H1 (cell line): ENCODE measurements around the gene RNF43. TPM values are rescaled to one million over a fixed set of nuclear protein-coding genes. Genes with fewer than 3 reads are reported as not detected.

Experiments
- CTCF ChIA-PET: fragments of 300-600 bp; sonication (Branson Sonifier 250); formaldehyde crosslinking; loops from one replicate; lab custom pipeline; 2021; ENCODE audit not compliant: partially characterized antibody; lab: Charles Lee
- POLR2A ChIA-PET: fragments of 300-600 bp; sonication (Branson Sonifier 250); formaldehyde crosslinking; loops from one replicate; lab custom pipeline; 2021; ENCODE audit warnings: inconsistent platforms; ENCODE audit not compliant: partially characterized antibody; lab: Charles Lee
- DNase-seq, 2 experiments: peaks; one replicate each; pipeline versions ENCODE4 v3.0.0 to v3.0.0-alpha.2; 2010 to 2022; ENCODE audit warnings: low spot score in 2 of 2, low read depth in 1 of 2, mixed read lengths in 1 of 2
- FAIRE-seq: peaks from 2 replicates; lab custom pipeline; 2011; peaks lifted over from hg19 to GRCh38; lab: Jason Lieb, UNC
- H2AFZ ChIP-seq: 2 replicates; pipeline ENCODE4 v1.8.1; 2012; ENCODE audit warnings: low read length, inconsistent platforms
- H2AK5ac ChIP-seq: 2 replicates; pipeline ENCODE4 v1.6.1; 2013; ENCODE audit warnings: low read depth, low read length
- H2BK120ac ChIP-seq: replicated peaks from 2 replicates; pipeline ENCODE3; 2013; ENCODE audit warnings: low read depth, low read length, inconsistent platforms
- H2BK12ac ChIP-seq: 2 replicates; pipeline ENCODE4 v1.6.1; 2013; ENCODE audit warnings: low read depth, low read length
- H2BK15ac ChIP-seq: 2 replicates; pipeline ENCODE4 v1.6.1; 2013; ENCODE audit warnings: low read length
- H2BK20ac ChIP-seq: 2 replicates; pipeline ENCODE4 v1.6.1; 2013; ENCODE audit warnings: low read length
- H2BK5ac ChIP-seq: 2 replicates; pipeline ENCODE4 v1.6.1; 2013; ENCODE audit warnings: low read depth, low read length
- H3K14ac ChIP-seq: 2 replicates; pipeline ENCODE4 v1.6.1; 2013; ENCODE audit warnings: inconsistent platforms; ENCODE audit not compliant: insufficient read length
- H3K18ac ChIP-seq: 2 replicates; pipeline ENCODE4 v1.6.1; 2013; ENCODE audit warnings: low read length; ENCODE audit errors: extremely low read depth
- H3K23ac ChIP-seq: 2 replicates; pipeline ENCODE4 v1.6.1; 2013; ENCODE audit warnings: inconsistent platforms; ENCODE audit not compliant: insufficient read length
- H3K23me2 ChIP-seq: 2 replicates; pipeline ENCODE4 v1.6.1; 2013; ENCODE audit warnings: low read depth, low read length
- H3K27ac ChIP-seq: 2 replicates; pipeline ENCODE4 v1.6.1; 2011; ENCODE audit warnings: low read depth, low read length, inconsistent platforms
- H3K27me3 ChIP-seq, 4 experiments: replicated peaks in 1 of 4; 1 replicate in 1 of 4; 2 replicates in 3 of 4; pipeline versions ENCODE4 v1.6.1 to v1.8.1; 2011 to 2013; ENCODE audit warnings: low read length in 3 of 4, mild to moderate bottlenecking in 3 of 4, inconsistent platforms in 2 of 4, mixed read lengths in 2 of 4, moderate library complexity in 1 of 4; ENCODE audit not compliant: control insufficient read depth in 3 of 4, insufficient read depth in 3 of 4; ENCODE audit errors: extremely low read depth in 1 of 4
- H3K36me3 ChIP-seq, 4 experiments: 2 replicates each; pipeline versions ENCODE4 v1.6.1 to v1.8.1; 2011 to 2013; ENCODE audit warnings: mild to moderate bottlenecking in 4 of 4, low read length in 3 of 4, moderate library complexity in 2 of 4, control low read depth in 1 of 4, inconsistent platforms in 1 of 4; ENCODE audit not compliant: insufficient read depth in 4 of 4, control insufficient read depth in 2 of 4
- H3K4ac ChIP-seq: replicated peaks from 2 replicates; pipeline ENCODE3; 2013; ENCODE audit warnings: low read length, low read depth, mixed read lengths, inconsistent platforms; ENCODE audit not compliant: insufficient read length
- H3K4me1 ChIP-seq, 4 experiments: replicated peaks in 1 of 4; 1 replicate in 1 of 4; 2 replicates in 3 of 4; pipeline versions ENCODE4 v1.6.1 to v1.8.1; 2011 to 2013; ENCODE audit warnings: low read length in 3 of 4, inconsistent platforms in 2 of 4, mixed read lengths in 1 of 4; ENCODE audit not compliant: insufficient read depth in 4 of 4, control insufficient read depth in 3 of 4
- H3K4me2 ChIP-seq, 2 experiments: 2 replicates each; pipeline versions ENCODE4 v1.6.1 to v1.8.1; 2011 to 2013; ENCODE audit warnings: low read depth in 2 of 2, low read length in 2 of 2, control low read depth in 1 of 2, inconsistent platforms in 1 of 2, mild to moderate bottlenecking in 1 of 2; ENCODE audit not compliant: insufficient read depth in 1 of 2
- H3K4me3 ChIP-seq, 4 experiments: fragments of 200-600, 300-600 bp in 1 of 4; sonication (generic), shearing (Covaris generic), sonication (Bioruptor Twin) in 1 of 4; 2 replicates each; pipeline versions ENCODE4 v1.5.1 to v1.8.1; 2011 to 2016; ENCODE audit warnings: low read length in 4 of 4, low read depth in 3 of 4, control low read depth in 2 of 4, inconsistent platforms in 2 of 4, mild to moderate bottlenecking in 2 of 4, mixed read lengths in 1 of 4, moderate library complexity in 1 of 4; ENCODE audit not compliant: insufficient read depth in 2 of 4; ENCODE audit errors: extremely low read depth in 1 of 4
- H3K56ac ChIP-seq: replicated peaks from 2 replicates; pipeline ENCODE3; 2013; ENCODE audit warnings: low read depth, mild to moderate bottlenecking, mixed read lengths, low read length, inconsistent platforms; ENCODE audit not compliant: insufficient read length
- H3K79me1 ChIP-seq: 2 replicates; pipeline ENCODE4 v1.6.1; 2013; ENCODE audit warnings: low read depth, low read length, control low read depth
- H3K79me2 ChIP-seq, 2 experiments: 2 replicates each; pipeline versions ENCODE4 v1.6.1 to v1.8.1; 2012 to 2013; ENCODE audit warnings: low read length in 2 of 2, mild to moderate bottlenecking in 2 of 2, inconsistent platforms in 1 of 2; ENCODE audit not compliant: insufficient read depth in 2 of 2, control insufficient read depth in 1 of 2
- H3K9ac ChIP-seq, 4 experiments: replicated peaks in 1 of 4; 1 replicate in 1 of 4; 2 replicates in 3 of 4; pipeline versions ENCODE4 v1.6.1 to v1.8.1; 2011 to 2013; ENCODE audit warnings: low read depth in 3 of 4, low read length in 3 of 4, control low read depth in 2 of 4, mild to moderate bottlenecking in 2 of 4, moderate library complexity in 2 of 4, inconsistent platforms in 1 of 4; ENCODE audit errors: extremely low read depth in 1 of 4
- H3K9me3 ChIP-seq, 2 experiments: 2 replicates each; pipeline versions ENCODE4 v1.6.1 to v1.8.1; 2012 to 2013; ENCODE audit warnings: mild to moderate bottlenecking in 2 of 2, moderate library complexity in 2 of 2, control low read depth in 1 of 2, inconsistent platforms in 1 of 2, low read depth in 1 of 2, low read length in 1 of 2, mixed read lengths in 1 of 2; ENCODE audit not compliant: insufficient read depth in 2 of 2
- H4K20me1 ChIP-seq, 2 experiments: replicated peaks in 1 of 2; 2 replicates each; pipeline versions ENCODE3 to v1.8.1; 2011 to 2013; ENCODE audit warnings: inconsistent platforms in 2 of 2, low read length in 2 of 2, mild to moderate bottlenecking in 1 of 2; ENCODE audit not compliant: insufficient read depth in 2 of 2, control insufficient read depth in 1 of 2
- H4K5ac ChIP-seq: 2 replicates; pipeline ENCODE4 v1.6.1; 2013; ENCODE audit warnings: low read length, low read depth, mixed read lengths, inconsistent platforms; ENCODE audit not compliant: insufficient read length
- H4K8ac ChIP-seq: 2 replicates; pipeline ENCODE4 v1.8.0; 2013; ENCODE audit warnings: mild to moderate bottlenecking, moderate library complexity, low read length, inconsistent platforms; ENCODE audit not compliant: insufficient read depth; ENCODE audit errors: extremely low read depth
- H4K91ac ChIP-seq: replicated peaks from 2 replicates; pipeline ENCODE3; 2013; ENCODE audit warnings: low read length, mixed read lengths, inconsistent platforms; ENCODE audit not compliant: insufficient read length
- GTF2F1 ChIP-seq: IDR thresholded peaks from 2 replicates; pipeline ENCODE4 v1.6.1; 2012; ENCODE audit warnings: low read depth, low read length, improper control_type of control experiment, borderline replicate concordance
- HDAC2 ChIP-seq, 2 experiments: fragments of 300-600 bp in 1 of 2; sonication (generic) in 1 of 2; IDR thresholded peaks; 2 replicates each; pipeline ENCODE4 v1.6.1; 2011 to 2012; ENCODE audit warnings: low read depth in 2 of 2, low read length in 2 of 2, mild to moderate bottlenecking in 2 of 2, moderate library complexity in 2 of 2, borderline replicate concordance in 1 of 2, inconsistent platforms in 1 of 2
- KDM4A ChIP-seq: IDR thresholded peaks from one replicate; pipeline ENCODE4 v1.7.1; 2012; ENCODE audit warnings: low read depth, mild to moderate bottlenecking, moderate library complexity, low read length, inconsistent platforms; ENCODE audit not compliant: severe bottlenecking
- MAFK ChIP-seq: IDR thresholded peaks from 2 replicates; pipeline ENCODE4 v1.6.1; 2012; ENCODE audit warnings: low read depth, mild to moderate bottlenecking, improper control_type of control experiment, low read length
- POU5F1 ChIP-seq: IDR thresholded peaks from 2 replicates; pipeline ENCODE4 v1.6.1; 2011; ENCODE audit warnings: low read depth, mild to moderate bottlenecking, low read length, moderate library complexity
- RAD21 ChIP-seq, 2 experiments: IDR thresholded peaks in 1 of 2; conservative IDR thresholded peaks in 1 of 2; 2 replicates each; pipeline ENCODE4 v1.6.1; 2011; ENCODE audit warnings: low read depth in 2 of 2, low read length in 2 of 2, improper control_type of control experiment in 1 of 2, inconsistent platforms in 1 of 2, mild to moderate bottlenecking in 1 of 2, moderate library complexity in 1 of 2
- SAP30 ChIP-seq: fragments of 300-600 bp; sonication (generic); IDR thresholded peaks from 2 replicates; pipeline ENCODE4 v1.7.1; 2012; ENCODE audit warnings: low read length, moderate library complexity, mild to moderate bottlenecking, inconsistent platforms; ENCODE audit not compliant: insufficient read depth, insufficient replicate concordance
- TCF12 ChIP-seq: IDR thresholded peaks from 2 replicates; pipeline ENCODE4 v1.6.1; 2011; ENCODE audit warnings: low read depth, mild to moderate bottlenecking, low read length
- TEAD4 ChIP-seq: IDR thresholded peaks from 2 replicates; pipeline ENCODE4 v1.6.1; 2012; ENCODE audit warnings: low read depth, low read length, inconsistent platforms, mixed read lengths
- WGBS, 2 experiments: shearing (Covaris generic) in 1 of 2; methylation state at CpG; one replicate each; pipeline versions ENCODE4 v1.1.6 to v1.1.7; 2013 to 2015; ENCODE audit warnings: low lambda C conversion rate in 2 of 2, mixed read lengths in 2 of 2, inconsistent platforms in 1 of 2, low coverage in 1 of 2, missing lambda C conversion rate in 1 of 2; ENCODE audit not compliant: insufficient replicate concordance in 2 of 2, insufficient coverage in 1 of 2, insufficient read length in 1 of 2; ENCODE audit errors: extremely low coverage in 1 of 2, missing lambda C conversion rate in 1 of 2; 5-methylcytosine and 5-hydroxymethylcytosine counted together
- polyA plus RNA-seq, 7 experiments: library from polyadenylated mRNA; depleted of rRNA in 3 of 7; stranded (reverse) in 5 of 7; unstranded in 2 of 7; fragments of >200 nt in 5 of 7; fragments of 200-250 nt in 2 of 7; gene quantifications; 1 replicate in 5 of 7; 2 replicates in 1 of 7; 4 replicates in 1 of 7; pipeline versions ENCODE4 v1.2.1 to v1.2.3, GENCODE V29; 2011 to 2013; ENCODE audit warnings: missing spikeins in 2 of 7, mixed read lengths in 2 of 7
- total RNA-seq: library from RNA; stranded (reverse); fragmentation: NEBNext Ultra II Directional; extraction: Animal tissue kit (Norgen Biotek cat#: 25700); gene quantifications from 2 replicates; pipeline ENCODE4 v1.2.1, GENCODE V29; 2021
- TF ChIP-seq, protein P1 (sequence below): IDR thresholded peaks from 2 replicates; pipeline ENCODE4 v1.6.1; 2011; ENCODE audit warnings: low read length, improper control_type of control experiment

Gene RNF43
- total and polyA plus RNA-seq, 2 of the 8 experiments (the other 6 are each of a cell fraction or from before 2014, with no cell fraction given): 0.89 to 1.5 TPM

DNA sequence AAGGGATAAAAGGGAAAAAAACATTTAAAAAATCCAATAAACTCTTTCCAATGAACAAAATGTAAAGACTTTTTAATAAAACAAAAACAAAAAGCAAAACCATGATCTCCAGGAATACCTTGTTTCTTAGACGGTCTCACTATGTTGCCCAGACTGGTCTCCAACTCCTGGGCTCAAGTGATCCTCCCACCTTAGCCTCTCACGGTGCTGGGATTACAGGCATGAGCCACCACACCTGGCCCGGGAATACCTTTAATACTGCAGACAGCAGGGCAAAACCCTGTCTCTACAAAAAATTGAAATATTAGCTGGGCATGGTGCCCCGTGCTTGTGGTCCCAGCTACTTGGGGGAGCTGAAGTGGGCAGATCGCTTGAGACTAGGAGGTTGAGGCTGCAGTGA lies 7.9 kb downstream of the RNF43 start:
- Histone ChIP-seq H3K4me2 (no peak overlapping the region), H3K56ac (no peak overlapping the region), H4K20me1 (no peaks in the 10 kb centered on the region), H3K18ac (no peak overlapping the region), H3K27me3 (no peaks in the 10 kb centered on the region; a peak in 3 of 7 replicates), H3K36me3 (no peaks in the 10 kb centered on the region), H2BK15ac (no peak overlapping the region), H2AFZ (no peak overlapping the region), H3K79me2 (no peaks in the 10 kb centered on the region), H2BK5ac (no peak overlapping the region), H3K23ac (no peak overlapping the region), H2AK5ac (no peak overlapping the region), H2BK12ac (no peak overlapping the region), H3K4ac (no peak overlapping the region), H2BK20ac (no peak overlapping the region), H3K4me3 (no peak overlapping the region), H3K27ac (no peak overlapping the region), H4K91ac (no peak overlapping the region), H3K9me3 (no peaks in the 10 kb centered on the region), H4K8ac (no peak overlapping the region), H3K4me1 (no peaks in the 10 kb centered on the region), H2BK120ac (no peak overlapping the region), H4K5ac (no peak overlapping the region), H3K23me2 (no peaks in the 10 kb centered on the region), H3K79me1 (no peaks in the 10 kb centered on the region), H3K14ac (no peak overlapping the region), H3K9ac (no peak overlapping the region)
- FAIRE-seq: no peak
- POLR2A ChIA-PET: no interaction called here
- no peak for DNase-seq
- CTCF ChIA-PET: interaction anchor here (0.5 kb wide), 1 partner anchor 308 kb away, joined by 4 read pairs; no protein-coding TSS in a partner anchor
- 90% methylated on average over 5 of the region's 5 CpGs; no CpG with 5 or more reads in 1 of the 2 experiments for WGBS, 2 experiments
- TF ChIP-seq KDM4A (no peak), HDAC2 (IDR thresholded peaks at IDR 0.05; ENCODE audit: borderline replicate concordance in 1 of 2, low read depth in 2 of 2, low read length in 2 of 2) (no peak), POU5F1 (no peak), TEAD4 (no peak), TCF12 (no peak), MAFK (no peak), SAP30 (no peak), GTF2F1 (no peak), RAD21 (IDR thresholded peaks at IDR 0.05 in 1 of 2, conservative IDR thresholded peaks at IDR 0.05 in 1 of 2; ENCODE audit: low read depth in 2 of 2, low read length in 2 of 2) (no peak)
- TF ChIP-seq, protein P1, sequence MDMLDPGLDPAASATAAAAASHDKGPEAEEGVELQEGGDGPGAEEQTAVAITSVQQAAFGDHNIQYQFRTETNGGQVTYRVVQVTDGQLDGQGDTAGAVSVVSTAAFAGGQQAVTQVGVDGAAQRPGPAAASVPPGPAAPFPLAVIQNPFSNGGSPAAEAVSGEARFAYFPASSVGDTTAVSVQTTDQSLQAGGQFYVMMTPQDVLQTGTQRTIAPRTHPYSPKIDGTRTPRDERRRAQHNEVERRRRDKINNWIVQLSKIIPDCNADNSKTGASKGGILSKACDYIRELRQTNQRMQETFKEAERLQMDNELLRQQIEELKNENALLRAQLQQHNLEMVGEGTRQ: no peak
